Ishikawa (cell line): Measurements from ENCODE around the gene YWHAE.

Source experiments
- CREB1 ChIP-seq: IDR thresholded peaks from 2 replicates; pipeline ENCODE4 v1.6.1; 2012; ENCODE audit warnings: low read depth
- EP300 ChIP-seq: IDR thresholded peaks from 2 replicates; pipeline ENCODE4 v1.6.1; 2012; ENCODE audit warnings: borderline replicate concordance
- FOXM1 ChIP-seq: IDR thresholded peaks from 2 replicates; pipeline ENCODE4 v1.6.1; 2012; ENCODE audit warnings: low read depth, borderline replicate concordance
- RAD21 ChIP-seq: IDR thresholded peaks from 2 replicates; pipeline ENCODE4 v1.6.1; 2012; ENCODE audit warnings: low read depth
- TF ChIP-seq, protein P1 (sequence below): IDR thresholded peaks from 2 replicates; pipeline ENCODE4 v1.6.1; 2012; ENCODE audit warnings: low read depth, mild to moderate bottlenecking
- TF ChIP-seq, protein P2 (sequence below): IDR thresholded peaks from 2 replicates; pipeline ENCODE4 v1.6.1; 2012
- TF ChIP-seq, protein P3 (sequence below): IDR thresholded peaks from 2 replicates; pipeline ENCODE4 v1.6.1; 2012

DNA sequence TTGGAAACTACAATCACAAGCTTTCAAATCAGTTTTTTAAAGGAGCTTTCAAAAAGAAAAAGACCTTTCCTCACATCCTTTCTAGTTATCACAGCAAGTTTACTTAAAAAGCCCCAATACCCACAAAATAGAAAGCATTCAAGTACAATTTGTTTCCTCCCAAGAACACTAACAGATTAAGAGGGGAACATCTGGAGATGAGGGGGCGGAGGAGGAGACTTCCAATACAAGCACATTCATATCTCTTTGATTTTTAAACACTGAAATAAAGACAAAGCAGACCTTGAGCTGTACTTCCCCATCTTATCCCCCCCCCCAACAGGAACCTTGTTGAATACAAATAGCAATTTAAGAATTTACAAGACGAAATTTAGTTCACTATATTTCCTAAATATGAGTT is 2.0 kb downstream of the YWHAE start:
- TF ChIP-seq RAD21 (no peak), EP300 (no peak), CREB1 (no peak), FOXM1 (no peak)
- TF ChIP-seq, protein P1, sequence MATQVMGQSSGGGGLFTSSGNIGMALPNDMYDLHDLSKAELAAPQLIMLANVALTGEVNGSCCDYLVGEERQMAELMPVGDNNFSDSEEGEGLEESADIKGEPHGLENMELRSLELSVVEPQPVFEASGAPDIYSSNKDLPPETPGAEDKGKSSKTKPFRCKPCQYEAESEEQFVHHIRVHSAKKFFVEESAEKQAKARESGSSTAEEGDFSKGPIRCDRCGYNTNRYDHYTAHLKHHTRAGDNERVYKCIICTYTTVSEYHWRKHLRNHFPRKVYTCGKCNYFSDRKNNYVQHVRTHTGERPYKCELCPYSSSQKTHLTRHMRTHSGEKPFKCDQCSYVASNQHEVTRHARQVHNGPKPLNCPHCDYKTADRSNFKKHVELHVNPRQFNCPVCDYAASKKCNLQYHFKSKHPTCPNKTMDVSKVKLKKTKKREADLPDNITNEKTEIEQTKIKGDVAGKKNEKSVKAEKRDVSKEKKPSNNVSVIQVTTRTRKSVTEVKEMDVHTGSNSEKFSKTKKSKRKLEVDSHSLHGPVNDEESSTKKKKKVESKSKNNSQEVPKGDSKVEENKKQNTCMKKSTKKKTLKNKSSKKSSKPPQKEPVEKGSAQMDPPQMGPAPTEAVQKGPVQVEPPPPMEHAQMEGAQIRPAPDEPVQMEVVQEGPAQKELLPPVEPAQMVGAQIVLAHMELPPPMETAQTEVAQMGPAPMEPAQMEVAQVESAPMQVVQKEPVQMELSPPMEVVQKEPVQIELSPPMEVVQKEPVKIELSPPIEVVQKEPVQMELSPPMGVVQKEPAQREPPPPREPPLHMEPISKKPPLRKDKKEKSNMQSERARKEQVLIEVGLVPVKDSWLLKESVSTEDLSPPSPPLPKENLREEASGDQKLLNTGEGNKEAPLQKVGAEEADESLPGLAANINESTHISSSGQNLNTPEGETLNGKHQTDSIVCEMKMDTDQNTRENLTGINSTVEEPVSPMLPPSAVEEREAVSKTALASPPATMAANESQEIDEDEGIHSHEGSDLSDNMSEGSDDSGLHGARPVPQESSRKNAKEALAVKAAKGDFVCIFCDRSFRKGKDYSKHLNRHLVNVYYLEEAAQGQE = no peak
- TF ChIP-seq, protein P2, sequence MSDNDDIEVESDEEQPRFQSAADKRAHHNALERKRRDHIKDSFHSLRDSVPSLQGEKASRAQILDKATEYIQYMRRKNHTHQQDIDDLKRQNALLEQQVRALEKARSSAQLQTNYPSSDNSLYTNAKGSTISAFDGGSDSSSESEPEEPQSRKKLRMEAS = no peak
- TF ChIP-seq, protein P3, sequence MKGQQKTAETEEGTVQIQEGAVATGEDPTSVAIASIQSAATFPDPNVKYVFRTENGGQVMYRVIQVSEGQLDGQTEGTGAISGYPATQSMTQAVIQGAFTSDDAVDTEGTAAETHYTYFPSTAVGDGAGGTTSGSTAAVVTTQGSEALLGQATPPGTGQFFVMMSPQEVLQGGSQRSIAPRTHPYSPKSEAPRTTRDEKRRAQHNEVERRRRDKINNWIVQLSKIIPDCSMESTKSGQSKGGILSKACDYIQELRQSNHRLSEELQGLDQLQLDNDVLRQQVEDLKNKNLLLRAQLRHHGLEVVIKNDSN = no peak
